ENCODE results near the gene ZNF587. TPM values are rescaled to one million over a fixed set of nuclear protein-coding genes. Genes with fewer than 3 reads are reported as not detected.
"Not testable (repeated sequence)": the region's sequence is repeated elsewhere in the genome, so short reads cannot be mapped to it uniquely, and the experiment has no call there.

The ZNF587 gene
- total RNA-seq, 1 donor from 2014 or later = 33.5 TPM

DNA sequence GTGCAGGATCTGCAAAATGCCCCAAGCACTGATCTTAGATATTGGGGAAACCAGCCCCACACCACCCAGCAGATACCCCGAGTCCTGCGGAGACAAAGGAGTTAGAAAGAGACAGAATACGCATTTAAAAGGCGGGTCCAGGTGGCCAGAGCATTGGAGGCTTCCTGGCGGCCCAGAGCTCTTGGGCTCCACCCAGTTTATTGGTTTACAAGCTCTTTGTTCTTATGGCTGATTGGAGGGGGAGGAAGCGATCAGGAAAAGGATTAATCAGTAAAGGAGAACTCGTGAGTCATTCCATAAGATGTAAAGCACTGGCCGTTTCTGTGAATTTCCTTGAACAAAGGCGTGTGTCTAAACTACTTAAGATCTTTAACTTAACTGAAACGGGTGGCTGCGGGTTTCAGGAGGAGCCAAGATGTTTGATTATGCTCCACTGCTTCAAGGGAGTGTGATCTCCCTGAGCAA lies 926 bp downstream of the ZNF587 start:
- Mint-ChIP-seq H3K27me3 (ENCODE audit: unreplicated experiment) (no peaks in the 10 kb centered on the region), H3K9me3 (ENCODE audit: unreplicated experiment) (peaks cover 8% of the 10 kb centered on the region), H3K27ac (ENCODE audit: unreplicated experiment) (peak overlapping the region; percentile 84), H3K4me1 (ENCODE audit: unreplicated experiment) (peaks cover 12% of the 10 kb centered on the region), H3K4me3 (ENCODE audit: unreplicated experiment) (peak overlapping the region; percentile 80), H3K36me3 (ENCODE audit: unreplicated experiment) (peaks cover 16% of the 10 kb centered on the region)
- DNase-seq (ENCODE audit: extremely low spot score, unreplicated experiment) = no peak
- TF ChIP-seq CTCF (IDR thresholded peaks at IDR 0.05) = no peak

GRCh38 chr19:57851812-57852603 lies 2.3 kb downstream of the ZNF587 start:
- not testable (repeated sequence) for DNase-seq (ENCODE audit: extremely low spot score, unreplicated experiment); H3K27ac Mint-ChIP-seq (ENCODE audit: unreplicated experiment); H3K9me3 Mint-ChIP-seq (ENCODE audit: unreplicated experiment); H3K27me3 Mint-ChIP-seq (ENCODE audit: unreplicated experiment)
- Mint-ChIP-seq H3K36me3 (ENCODE audit: unreplicated experiment) (peaks cover 29% of the 10 kb centered on the region), H3K4me1 (ENCODE audit: unreplicated experiment) (peaks cover 12% of the 10 kb centered on the region), H3K4me3 (ENCODE audit: unreplicated experiment) (peak overlapping the region; percentile 30)

DNA sequence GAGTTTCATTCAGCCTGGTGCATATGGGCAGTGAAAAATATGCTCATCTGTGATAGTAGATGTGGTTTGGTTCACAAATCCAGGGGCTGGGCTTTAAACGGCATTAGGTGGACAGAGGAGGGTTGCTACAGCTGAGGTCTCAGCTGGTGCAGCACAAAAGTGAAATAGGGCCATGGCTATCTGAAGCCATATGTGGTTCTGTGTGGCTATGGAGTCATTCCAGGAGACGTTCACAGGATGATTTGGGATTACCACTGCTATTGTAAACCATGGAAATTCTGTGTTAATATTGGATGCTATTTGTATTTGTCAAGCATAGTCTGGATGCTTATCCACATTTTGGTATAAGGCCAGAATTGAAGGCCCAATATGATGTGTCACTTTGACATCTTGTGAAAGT lies 4.5 kb downstream of the ZNF587 start:
- not testable (repeated sequence) for DNase-seq (ENCODE audit: extremely low spot score, unreplicated experiment); H3K9me3 Mint-ChIP-seq (ENCODE audit: unreplicated experiment); H3K4me3 Mint-ChIP-seq (ENCODE audit: unreplicated experiment); H3K27ac Mint-ChIP-seq (ENCODE audit: unreplicated experiment); H3K27me3 Mint-ChIP-seq (ENCODE audit: unreplicated experiment)
- Mint-ChIP-seq H3K36me3 (ENCODE audit: unreplicated experiment) (peaks cover 46% of the 10 kb centered on the region), H3K4me1 (ENCODE audit: unreplicated experiment) (peaks cover 12% of the 10 kb centered on the region)

DNA sequence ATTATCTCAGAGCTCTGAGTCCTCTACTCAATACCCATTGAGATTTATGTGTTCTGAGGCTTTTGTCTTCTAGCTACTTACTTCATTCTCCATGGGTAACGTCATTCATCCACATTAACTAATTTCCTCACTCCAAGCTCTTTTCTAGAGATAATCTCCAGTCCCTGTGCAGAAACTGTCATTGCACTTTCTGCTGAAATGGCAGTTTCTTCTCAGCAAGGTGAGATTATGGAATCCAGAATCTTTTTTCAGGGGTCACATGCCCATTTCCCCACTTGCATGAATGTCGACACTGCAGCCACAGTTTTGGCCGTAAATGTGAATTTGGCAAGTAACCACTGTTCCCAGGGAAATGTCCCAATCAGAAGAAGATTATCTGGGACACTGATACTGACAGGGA lies 12.7 kb downstream of the ZNF587 start:
- H3K4me3 Mint-ChIP-seq (ENCODE audit: unreplicated experiment); DNase-seq (ENCODE audit: extremely low spot score, unreplicated experiment); H3K27ac Mint-ChIP-seq (ENCODE audit: unreplicated experiment); H3K4me1 Mint-ChIP-seq (ENCODE audit: unreplicated experiment); H3K9me3 Mint-ChIP-seq (ENCODE audit: unreplicated experiment); H3K27me3 Mint-ChIP-seq (ENCODE audit: unreplicated experiment): not testable (repeated sequence)
- peaks cover 89% of the 10 kb centered on the region for H3K36me3 Mint-ChIP-seq (ENCODE audit: unreplicated experiment)

DNA sequence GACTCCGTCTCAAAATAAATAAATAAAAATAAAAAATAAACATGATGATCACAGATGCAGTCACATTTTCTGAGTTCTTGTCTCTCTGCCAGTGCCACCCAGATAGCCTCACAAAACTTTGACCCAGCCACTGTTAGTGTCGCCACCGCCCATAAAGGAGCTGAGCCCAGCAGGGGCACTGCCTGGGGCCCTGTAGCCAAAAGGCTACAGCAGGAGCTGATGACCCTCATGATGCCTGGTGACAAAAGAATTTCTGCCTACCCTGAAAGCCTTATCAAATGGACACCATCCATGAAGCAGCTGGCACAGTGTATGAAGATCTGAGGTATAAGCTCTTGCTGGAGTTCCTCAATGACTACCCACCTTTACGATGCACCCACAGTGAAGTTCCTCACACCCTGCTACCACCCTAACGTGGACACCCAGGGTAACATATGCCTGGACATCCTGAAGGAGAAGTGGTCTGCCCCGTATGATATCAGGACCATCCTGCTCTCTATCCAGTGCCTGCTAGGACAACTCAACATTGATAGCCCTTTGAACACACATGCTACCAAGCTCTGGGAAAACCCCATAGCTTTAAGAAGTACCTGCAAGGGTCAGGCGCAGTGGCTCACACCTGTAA lies 18.3 kb downstream of the ZNF587 start:
- H3K27ac Mint-ChIP-seq (ENCODE audit: unreplicated experiment) = no peak overlapping the region
- peaks cover 71% of the 10 kb centered on the region for H3K36me3 Mint-ChIP-seq (ENCODE audit: unreplicated experiment)
- H3K9me3 Mint-ChIP-seq (ENCODE audit: unreplicated experiment) = peaks cover 4% of the 10 kb centered on the region
- TF ChIP-seq CTCF (IDR thresholded peaks at IDR 0.05) = no peak
- H3K4me3 Mint-ChIP-seq (ENCODE audit: unreplicated experiment) = no peak overlapping the region
- H3K27me3 Mint-ChIP-seq (ENCODE audit: unreplicated experiment) = no peaks in the 10 kb centered on the region
- H3K4me1 Mint-ChIP-seq (ENCODE audit: unreplicated experiment) = no peaks in the 10 kb centered on the region
- DNase-seq (ENCODE audit: extremely low spot score, unreplicated experiment) = no peak

DNA sequence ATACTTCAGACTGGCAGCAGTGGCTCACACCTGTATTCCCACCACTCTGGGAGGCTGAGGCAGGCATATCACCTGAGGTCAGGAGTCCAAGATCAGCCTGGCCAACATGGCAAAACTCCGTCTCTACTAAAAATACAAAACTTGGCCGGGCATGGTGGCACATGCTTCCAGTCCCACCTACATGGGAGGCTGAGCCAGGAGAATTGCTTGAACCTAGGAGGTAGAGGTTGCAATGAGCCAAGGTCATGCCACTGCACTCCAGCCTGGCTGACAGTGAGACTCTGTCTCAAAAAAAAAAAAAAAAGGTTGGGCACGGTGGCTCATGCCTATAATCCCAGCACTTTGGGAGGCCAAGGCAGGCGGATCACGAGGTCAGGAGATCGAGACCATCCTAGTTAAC lies 20.0 kb downstream of the ZNF587 start:
- not testable (repeated sequence) for H3K4me3 Mint-ChIP-seq (ENCODE audit: unreplicated experiment); H3K27me3 Mint-ChIP-seq (ENCODE audit: unreplicated experiment); H3K27ac Mint-ChIP-seq (ENCODE audit: unreplicated experiment); H3K4me1 Mint-ChIP-seq (ENCODE audit: unreplicated experiment); DNase-seq (ENCODE audit: extremely low spot score, unreplicated experiment)
- Mint-ChIP-seq H3K9me3 (ENCODE audit: unreplicated experiment) (peaks cover 15% of the 10 kb centered on the region), H3K36me3 (ENCODE audit: unreplicated experiment) (peaks cover 68% of the 10 kb centered on the region)

GRCh38 chr19:57870225-57870624 lies 20.6 kb downstream of the ZNF587 start:
- Mint-ChIP-seq H3K4me1 (ENCODE audit: unreplicated experiment) (no peaks in the 10 kb centered on the region), H3K9me3 (ENCODE audit: unreplicated experiment) (peaks cover 12% of the 10 kb centered on the region), H3K27ac (ENCODE audit: unreplicated experiment) (no peak overlapping the region), H3K27me3 (ENCODE audit: unreplicated experiment) (no peaks in the 10 kb centered on the region), H3K4me3 (ENCODE audit: unreplicated experiment) (no peak overlapping the region), H3K36me3 (ENCODE audit: unreplicated experiment) (peaks cover 66% of the 10 kb centered on the region)
- DNase-seq (ENCODE audit: extremely low spot score, unreplicated experiment) = no peak
- TF ChIP-seq CTCF (IDR thresholded peaks at IDR 0.05) = no peak

Data from osteocyte (in vitro differentiated cells).